Liver (tissue), 3 donors: ENCODE results near the gene GRK2.

Source experiments
- ATF3 ChIP-seq: IDR thresholded peaks from 2 replicates; pipeline ENCODE4 v1.6.1; 2016; ENCODE audit warnings: antibody characterized with exemption
- CTCF ChIP-seq: fragments of 150-350 bp; IDR thresholded peaks from 2 replicates; pipeline ENCODE4 v1.5.1; 2017; ENCODE audit warnings: improper control_type of control experiment, low read depth, low read length; ENCODE audit not compliant: missing input control
- FOXA1 ChIP-seq: IDR thresholded peaks from 2 replicates; pipeline ENCODE4 v1.6.1; 2016; ENCODE audit warnings: antibody characterized with exemption
- GABPA ChIP-seq, 2 donors: IDR thresholded peaks in 1 of 2; conservative IDR thresholded peaks in 1 of 2; 2 replicates each; pipeline ENCODE4 v1.6.1; 2016; ENCODE audit warnings: antibody characterized with exemption in 2 of 2, mild to moderate bottlenecking in 1 of 2, moderate library complexity in 1 of 2
- JUND ChIP-seq, 2 donors: IDR thresholded peaks; 2 replicates each; pipeline ENCODE4 v1.6.1; 2016; ENCODE audit warnings: antibody characterized with exemption in 2 of 2
- MAX ChIP-seq: IDR thresholded peaks from 2 replicates; pipeline ENCODE4 v1.6.1; 2016; ENCODE audit warnings: antibody characterized with exemption
- RAD21 ChIP-seq, 2 donors: IDR thresholded peaks; 2 replicates each; pipeline ENCODE4 v1.6.1; 2016; ENCODE audit warnings: antibody characterized with exemption in 2 of 2, mild to moderate bottlenecking in 2 of 2
- REST ChIP-seq: IDR thresholded peaks from 2 replicates; pipeline ENCODE4 v1.6.1; 2016; ENCODE audit warnings: antibody characterized with exemption, mild to moderate bottlenecking
- RXRA ChIP-seq, 2 donors: IDR thresholded peaks; 2 replicates each; pipeline ENCODE4 v1.6.1; 2017 to 2018; ENCODE audit warnings: antibody characterized with exemption in 2 of 2, mild to moderate bottlenecking in 1 of 2
- SP1 ChIP-seq: IDR thresholded peaks from 2 replicates; pipeline ENCODE4 v1.6.1; 2018; ENCODE audit warnings: antibody characterized with exemption, mild to moderate bottlenecking
- YY1 ChIP-seq: IDR thresholded peaks from 2 replicates; pipeline ENCODE4 v1.6.1; 2016; ENCODE audit warnings: antibody characterized with exemption, mild to moderate bottlenecking
- ZBTB33 ChIP-seq: IDR thresholded peaks from 2 replicates; pipeline ENCODE4 v1.6.1; 2016; ENCODE audit warnings: antibody characterized with exemption
- donor health status: healthy.
- donor health status: healthy.

GRCh38 chr11:67310246-67311050, 44.2 kb downstream of the GRK2 start:
- TF ChIP-seq CTCF = no peak
- no peak for TF ChIP-seq RAD21 (IDR thresholded peaks at IDR 0.05)
- no peak for TF ChIP-seq JUND (IDR thresholded peaks at IDR 0.05)
- TF ChIP-seq ZBTB33 = no peak
- TF ChIP-seq SP1 = no peak
- TF ChIP-seq RXRA (IDR thresholded peaks at IDR 0.05) = no peak
- no peak for TF ChIP-seq REST
- TF ChIP-seq GABPA (IDR thresholded peaks at IDR 0.05 in 1 of 2, conservative IDR thresholded peaks at IDR 0.05 in 1 of 2) = no peak
- no peak for TF ChIP-seq YY1
- no peak for TF ChIP-seq ATF3
- TF ChIP-seq FOXA1 = no peak
- no peak for TF ChIP-seq MAX
